ENCODE results near the gene CDC42EP1.
"Not testable (repeated sequence)": the region's sequence is repeated elsewhere in the genome, so short reads cannot be mapped to it uniquely, and the experiment has no call there.

The CDC42EP1 gene

GRCh38 chr22:37559901-37560607 lies at the start of gene CDC42EP1:
Gene CDC42EP1 (plus strand): TSS chr22:37560480. CDS start chr22:37566350, 5,870 bp downstream.
- DNase-seq (ENCODE audit: low read depth) = peak; percentile 63

GRCh38 chr22:37511395-37512104 lies 48.7 kb upstream of the CDC42EP1 start:
- DNase-seq (ENCODE audit: low read depth) = no peak

- DNase-seq (ENCODE audit: low read depth) = no peak
These were observed 45.7 kb upstream of the CDC42EP1 start for GRCh38 chr22:37514526-37515051.

GRCh38 chr22:37515901-37516300 lies 44.4 kb upstream of the CDC42EP1 start:
- no peak for DNase-seq (ENCODE audit: low read depth)

- DNase-seq (ENCODE audit: low read depth) = no peak
These were observed 43.8 kb upstream of the CDC42EP1 start for GRCh38 chr22:37516456-37516855.

GRCh38 chr22:37517826-37518450 lies 42.3 kb upstream of the CDC42EP1 start:
- no peak for DNase-seq (ENCODE audit: low read depth)

- no peak for DNase-seq (ENCODE audit: low read depth)
These were observed 41.6 kb upstream of the CDC42EP1 start for GRCh38 chr22:37518509-37519267.

- no peak for DNase-seq (ENCODE audit: low read depth)
These were observed 40.7 kb upstream of the CDC42EP1 start, which contains the start of gene CARD10 for GRCh38 chr22:37519268-37520195. Gene CARD10 (minus strand): TSS chr22:37519415. CDS start chr22:37519200, 215 bp downstream.

GRCh38 chr22:37520776-37521191 lies 39.5 kb upstream of the CDC42EP1 start:
- no peak for DNase-seq (ENCODE audit: low read depth)

GRCh38 chr22:37521236-37521739 lies 39.0 kb upstream of the CDC42EP1 start:
- DNase-seq (ENCODE audit: low read depth) = no peak

- DNase-seq (ENCODE audit: low read depth) = no peak
These were observed 37.8 kb upstream of the CDC42EP1 start for GRCh38 chr22:37522482-37522881.

- DNase-seq (ENCODE audit: low read depth) = peak; percentile 43
These were observed 35.1 kb upstream of the CDC42EP1 start for GRCh38 chr22:37525073-37525745.

- DNase-seq (ENCODE audit: low read depth) = no peak
These were observed 34.4 kb upstream of the CDC42EP1 start for GRCh38 chr22:37525746-37526350.

- no peak for DNase-seq (ENCODE audit: low read depth)
These were observed 33.9 kb upstream of the CDC42EP1 start for GRCh38 chr22:37526376-37526775.

GRCh38 chr22:37527081-37527752 lies 33.1 kb upstream of the CDC42EP1 start:
- DNase-seq (ENCODE audit: low read depth) = not testable (repeated sequence)

- not testable (repeated sequence) for DNase-seq (ENCODE audit: low read depth)
These were observed 32.3 kb upstream of the CDC42EP1 start for GRCh38 chr22:37527952-37528351.

- no peak for DNase-seq (ENCODE audit: low read depth)
These were observed 30.5 kb upstream of the CDC42EP1 start for GRCh38 chr22:37529652-37530345.

- peak; percentile 81 for DNase-seq (ENCODE audit: low read depth)
These were observed 26.3 kb upstream of the CDC42EP1 start for GRCh38 chr22:37533995-37534394.

Measured in fibroblast of gingiva (primary cell).